Glomerular visceral epithelial cell (primary cell): ENCODE measurements around the gene HIVEP3.

ENCODE experiments used
- DNase-seq: peaks from one replicate; pipeline ENCODE4 v3.0.0-alpha.2; 2016; ENCODE audit errors: extremely low spot score

Gene HIVEP3

GRCh38 chr1:41582351-41582750 is 336.4 kb downstream of the HIVEP3 start:
- DNase-seq = no peak

GRCh38 chr1:41582004-41582325 is 336.8 kb downstream of the HIVEP3 start:
- no peak for DNase-seq

GRCh38 chr1:41581216-41582003 is 337.3 kb downstream of the HIVEP3 start:
- DNase-seq = no peak

GRCh38 chr1:41580520-41581172 is 338.1 kb downstream of the HIVEP3 start:
- DNase-seq = no peak

- no peak for DNase-seq
Observed at GRCh38 chr1:41580021-41580420, 338.7 kb downstream of the HIVEP3 start.

GRCh38 chr1:41578712-41579335 is 339.9 kb downstream of the HIVEP3 start:
- DNase-seq = no peak

- no peak for DNase-seq
Observed at GRCh38 chr1:41576620-41577019, 342.1 kb downstream of the HIVEP3 start.

GRCh38 chr1:41576206-41576605 is 342.5 kb downstream of the HIVEP3 start:
- DNase-seq = no peak

GRCh38 chr1:41574842-41575241 is 343.9 kb downstream of the HIVEP3 start:
- no peak for DNase-seq

GRCh38 chr1:41573785-41574713 is 344.7 kb downstream of the HIVEP3 start:
- peak; percentile 81 for DNase-seq

GRCh38 chr1:41573194-41573593 is 345.5 kb downstream of the HIVEP3 start:
- no peak for DNase-seq

GRCh38 chr1:41572224-41572623 is 346.5 kb downstream of the HIVEP3 start:
- no peak for DNase-seq

GRCh38 chr1:41571041-41571440 is 347.7 kb downstream of the HIVEP3 start:
- DNase-seq = no peak

GRCh38 chr1:41568204-41568603 is 350.5 kb downstream of the HIVEP3 start:
- no peak for DNase-seq

- DNase-seq = no peak
Observed at GRCh38 chr1:41566969-41567368, 351.8 kb downstream of the HIVEP3 start.

- no peak for DNase-seq
Observed at GRCh38 chr1:41566274-41566885, 352.3 kb downstream of the HIVEP3 start.

GRCh38 chr1:41564741-41565475 is 353.8 kb downstream of the HIVEP3 start:
- DNase-seq = no peak

GRCh38 chr1:41562328-41562727 is 356.4 kb downstream of the HIVEP3 start:
- no peak for DNase-seq

GRCh38 chr1:41560931-41561330 is 357.8 kb downstream of the HIVEP3 start:
- DNase-seq = no peak

GRCh38 chr1:41560496-41560895 is 358.2 kb downstream of the HIVEP3 start:
- no peak for DNase-seq

GRCh38 chr1:41559331-41559730 is 359.4 kb downstream of the HIVEP3 start:
- no peak for DNase-seq
